ENCODE results near the gene MCTP1. TPM values are rescaled to one million over a fixed set of nuclear protein-coding genes. Genes with fewer than 3 reads are reported as not detected.
"Not testable (repeated sequence)": the region's sequence is repeated elsewhere in the genome, so short reads cannot be mapped to it uniquely, and the experiment has no call there.

Gene MCTP1
- total and polyA plus RNA-seq, 5 donors, result 0.84 to 5.7 (median 4.7) TPM

GRCh38 chr5:95222836-95223235 lies 62.1 kb downstream of the MCTP1 start:
- Histone ChIP-seq H3K4me1 (ENCODE audit: control insufficient read depth, insufficient read depth, low read length) (no peaks in the 10 kb centered on the region), H3K9me3 (ENCODE audit: control insufficient read depth, low read length) (no peaks in the 10 kb centered on the region), H3K27me3 (ENCODE audit: control insufficient read depth, insufficient read depth) (no peaks in the 10 kb centered on the region), H3K4me3 (ENCODE audit: low read length) (no peak overlapping the region), H3K27ac (ENCODE audit: low read length) (no peak overlapping the region)
- no peak for DNase-seq
- no peak for ATAC-seq
- whole genome bisulfite sequencing, result 83% methylated on average over 2 of the region's 2 CpGs
- intact Hi-C loops (cut with DNase I), result no loop called here

GRCh38 chr5:95221234-95221633 lies 63.7 kb downstream of the MCTP1 start:
- 91% methylated on average over 2 of the region's 2 CpGs for WGBS
- ATAC-seq, result no peak
- Histone ChIP-seq H3K27ac (ENCODE audit: low read length) (no peak overlapping the region), H3K4me3 (ENCODE audit: low read length) (no peak overlapping the region), H3K27me3 (ENCODE audit: control insufficient read depth, insufficient read depth) (no peaks in the 10 kb centered on the region), H3K4me1 (ENCODE audit: control insufficient read depth, insufficient read depth, low read length) (no peaks in the 10 kb centered on the region), H3K9me3 (ENCODE audit: control insufficient read depth, low read length) (no peaks in the 10 kb centered on the region)
- no peak for DNase-seq
- intact Hi-C loops (cut with DNase I), result no loop called here

GRCh38 chr5:95220381-95220780 lies 64.5 kb downstream of the MCTP1 start:
- ATAC-seq, result no peak
- WGBS, result 71% methylated on average over 1 of the region's 1 CpG
- H3K9me3 ChIP-seq (ENCODE audit: control insufficient read depth, low read length), result no peaks in the 10 kb centered on the region
- H3K27me3 ChIP-seq (ENCODE audit: control insufficient read depth, insufficient read depth), result no peaks in the 10 kb centered on the region
- no peak overlapping the region for H3K27ac ChIP-seq (ENCODE audit: low read length)
- DNase-seq, result no peak
- intact Hi-C loops (cut with DNase I), result no loop called here
- no peak overlapping the region for H3K4me3 ChIP-seq (ENCODE audit: low read length)
- H3K4me1 ChIP-seq (ENCODE audit: control insufficient read depth, insufficient read depth, low read length), result no peaks in the 10 kb centered on the region

GRCh38 chr5:95219411-95219810 lies 65.5 kb downstream of the MCTP1 start:
- Histone ChIP-seq H3K9me3 (ENCODE audit: control insufficient read depth, low read length) (no peaks in the 10 kb centered on the region), H3K27ac (ENCODE audit: low read length) (no peak overlapping the region), H3K27me3 (ENCODE audit: control insufficient read depth, insufficient read depth) (no peaks in the 10 kb centered on the region), H3K4me1 (ENCODE audit: control insufficient read depth, insufficient read depth, low read length) (no peaks in the 10 kb centered on the region), H3K4me3 (ENCODE audit: low read length) (no peak overlapping the region)
- 52% methylated on average over 3 of the region's 3 CpGs for WGBS
- DNase-seq (no peak), ATAC-seq (no peak)
- intact Hi-C loops (cut with DNase I), result no loop called here

- H3K4me1 ChIP-seq (ENCODE audit: control insufficient read depth, insufficient read depth, low read length), result no peaks in the 10 kb centered on the region
- H3K27me3 ChIP-seq (ENCODE audit: control insufficient read depth, insufficient read depth), result no peaks in the 10 kb centered on the region
- ATAC-seq, result no peak
- H3K27ac ChIP-seq (ENCODE audit: low read length), result no peak overlapping the region
- DNase-seq, result no peak
- no peaks in the 10 kb centered on the region for H3K9me3 ChIP-seq (ENCODE audit: control insufficient read depth, low read length)
- WGBS, result 75% methylated on average over 2 of the region's 2 CpGs
- H3K4me3 ChIP-seq (ENCODE audit: low read length), result no peak overlapping the region
- intact Hi-C loops (cut with DNase I), result no loop called here
These were observed 67.0 kb downstream of the MCTP1 start for GRCh38 chr5:95217881-95218280.

- no peak for ATAC-seq
- DNase-seq, result no peak
- H3K4me3 ChIP-seq (ENCODE audit: low read length), result no peak overlapping the region
- H3K27ac ChIP-seq (ENCODE audit: low read length), result no peak overlapping the region
- WGBS, result 49% methylated on average over 4 of the region's 4 CpGs
- intact Hi-C loops (cut with DNase I), result no loop called here
- no peaks in the 10 kb centered on the region for H3K4me1 ChIP-seq (ENCODE audit: control insufficient read depth, insufficient read depth, low read length)
- H3K27me3 ChIP-seq (ENCODE audit: control insufficient read depth, insufficient read depth), result no peaks in the 10 kb centered on the region
- no peaks in the 10 kb centered on the region for H3K9me3 ChIP-seq (ENCODE audit: control insufficient read depth, low read length)
These were observed 67.5 kb downstream of the MCTP1 start for GRCh38 chr5:95217351-95217750.

GRCh38 chr5:95216136-95216955 lies 68.5 kb downstream of the MCTP1 start:
- WGBS, result 46% methylated on average over 4 of the region's 4 CpGs
- no peaks in the 10 kb centered on the region for H3K4me1 ChIP-seq (ENCODE audit: control insufficient read depth, insufficient read depth, low read length)
- no peak overlapping the region for H3K27ac ChIP-seq (ENCODE audit: low read length)
- intact Hi-C loops (cut with DNase I), result no loop called here
- H3K27me3 ChIP-seq (ENCODE audit: control insufficient read depth, insufficient read depth), result no peaks in the 10 kb centered on the region
- H3K4me3 ChIP-seq (ENCODE audit: low read length), result no peak overlapping the region
- no peak for ATAC-seq
- no peak for DNase-seq
- no peaks in the 10 kb centered on the region for H3K9me3 ChIP-seq (ENCODE audit: control insufficient read depth, low read length)

- H3K4me3 ChIP-seq (ENCODE audit: low read length); H3K27me3 ChIP-seq (ENCODE audit: control insufficient read depth, insufficient read depth); ATAC-seq; DNase-seq; H3K27ac ChIP-seq (ENCODE audit: low read length); intact Hi-C loops (cut with DNase I); H3K9me3 ChIP-seq (ENCODE audit: control insufficient read depth, low read length); H3K4me1 ChIP-seq (ENCODE audit: control insufficient read depth, insufficient read depth, low read length): not testable (repeated sequence)
- 81% methylated on average over 5 of the region's 5 CpGs for WGBS
These were observed 77.1 kb downstream of the MCTP1 start for GRCh38 chr5:95207811-95208210.

- no peak overlapping the region for H3K27ac ChIP-seq (ENCODE audit: low read length)
- no peaks in the 10 kb centered on the region for H3K9me3 ChIP-seq (ENCODE audit: control insufficient read depth, low read length)
- no peak overlapping the region for H3K4me3 ChIP-seq (ENCODE audit: low read length)
- no peaks in the 10 kb centered on the region for H3K4me1 ChIP-seq (ENCODE audit: control insufficient read depth, insufficient read depth, low read length)
- intact Hi-C loops (cut with DNase I), result no loop called here
- H3K27me3 ChIP-seq (ENCODE audit: control insufficient read depth, insufficient read depth), result no peaks in the 10 kb centered on the region
- WGBS, result 88% methylated on average over 4 of the region's 4 CpGs
- ATAC-seq (no peak), DNase-seq (no peak)
These were observed 90.0 kb downstream of the MCTP1 start for GRCh38 chr5:95194856-95195255.

GRCh38 chr5:95191330-95191729 lies 93.6 kb downstream of the MCTP1 start:
- H3K9me3 ChIP-seq (ENCODE audit: control insufficient read depth, low read length), result no peaks in the 10 kb centered on the region
- no peaks in the 10 kb centered on the region for H3K27me3 ChIP-seq (ENCODE audit: control insufficient read depth, insufficient read depth)
- intact Hi-C loops (cut with DNase I), result no loop called here
- ATAC-seq (no peak), DNase-seq (no peak)
- H3K4me1 ChIP-seq (ENCODE audit: control insufficient read depth, insufficient read depth, low read length), result no peaks in the 10 kb centered on the region
- no peak overlapping the region for H3K4me3 ChIP-seq (ENCODE audit: low read length)
- H3K27ac ChIP-seq (ENCODE audit: low read length), result no peak overlapping the region
- 88% methylated on average over 2 of the region's 2 CpGs for WGBS

- Histone ChIP-seq H3K27ac (ENCODE audit: low read length) (no peak overlapping the region), H3K9me3 (ENCODE audit: control insufficient read depth, low read length) (no peaks in the 10 kb centered on the region), H3K4me3 (ENCODE audit: low read length) (no peak overlapping the region), H3K4me1 (ENCODE audit: control insufficient read depth, insufficient read depth, low read length) (no peaks in the 10 kb centered on the region), H3K27me3 (ENCODE audit: control insufficient read depth, insufficient read depth) (no peaks in the 10 kb centered on the region)
- intact Hi-C loops (cut with DNase I), result no loop called here
- 77% methylated on average over 4 of the region's 4 CpGs for WGBS
- no peak for DNase-seq
- no peak for ATAC-seq
These were observed 100.0 kb downstream of the MCTP1 start for GRCh38 chr5:95184924-95185323.

GRCh38 chr5:95181644-95182043 lies 103.2 kb downstream of the MCTP1 start:
- ATAC-seq, result no peak
- intact Hi-C loops (cut with DNase I), result no loop called here
- Histone ChIP-seq H3K27ac (ENCODE audit: low read length) (no peak overlapping the region), H3K4me1 (ENCODE audit: control insufficient read depth, insufficient read depth, low read length) (no peaks in the 10 kb centered on the region), H3K9me3 (ENCODE audit: control insufficient read depth, low read length) (no peaks in the 10 kb centered on the region), H3K4me3 (ENCODE audit: low read length) (no peak overlapping the region), H3K27me3 (ENCODE audit: control insufficient read depth, insufficient read depth) (no peaks in the 10 kb centered on the region)
- DNase-seq, result no peak
- WGBS, result 72% methylated on average over 3 of the region's 3 CpGs
